ENCODE data around the gene GOLGA6L2. TPM values are rescaled to one million over a fixed set of nuclear protein-coding genes. Genes with fewer than 3 reads are reported as not detected.

The GOLGA6L2 gene
- total and polyA plus RNA-seq, 2 of the 13 experiments (the other 11 are each of a cell fraction or from before 2014, with no cell fraction given), result not detected

- TF ChIP-seq FOSL2 (CRISPR knock-in tag; IDR thresholded peaks at IDR 0.05) (peak; percentile 36), RORA (CRISPR knock-in tag; IDR thresholded peaks at IDR 0.05) (no peak), AFF4 (CRISPR knock-in tag; IDR thresholded peaks at IDR 0.05) (no peak)
- H3K4me2 ChIP-seq (ENCODE audit: low read depth, low read length), result no peak overlapping the region
- ATAC-seq (no peak), FAIRE-seq (peak; percentile 8), DNase-seq (ENCODE audit: low spot score) (no peak)
- no peaks in the 10 kb centered on the region for H3K9me3 ChIP-seq (ENCODE audit: low read length)
- no peak overlapping the region for H3K4me3 ChIP-seq (replicated peaks in 1 of 3; ENCODE audit: insufficient read depth in 1 of 3, low read depth in 2 of 3, low read length in 3 of 3)
- WGBS (ENCODE audit: low lambda C conversion rate), result 45% methylated on average over 13 of the region's 13 CpGs
- ChIA-PET CTCF (ENCODE audit: low intra/inter-chr PET ratio, low total read pairs) (no interaction called here), POLR2A (interaction anchor here (1.2 kb wide), 1 partner anchor 385 kb away, joined by 3 read pairs; the partner anchor contains the start of gene TUBGCP5)
- no peak overlapping the region for H2AFZ ChIP-seq (ENCODE audit: low read length)
- no peaks in the 10 kb centered on the region for H3K27me3 ChIP-seq (ENCODE audit: control insufficient read depth in 1 of 2, insufficient read depth in 2 of 2, low read length in 2 of 2)
- peaks cover 26% of the 10 kb centered on the region for H3K4me1 ChIP-seq (ENCODE audit: insufficient read depth, low read length)
- no TSS peak for BruUV-seq (replicated peaks)
- H3K9ac ChIP-seq (ENCODE audit: insufficient read depth, low read depth, low read length), result no peak overlapping the region
- intact Hi-C loops (cut with micrococcal nuclease; ENCODE audit: unreplicated experiment), result no loop called here
- in situ Hi-C loops (cut with HindIII; ENCODE audit: extremely low pct_ligation_motif_present, low pct_unique_long_range_greater_than_20kb), result no loop called here
- H3K79me2 ChIP-seq (ENCODE audit: insufficient read depth, low read length), result no peaks in the 10 kb centered on the region
- no peak overlapping the region for H3K27ac ChIP-seq (ENCODE audit: extremely low read length, insufficient read depth, low read length)
- no peaks in the 10 kb centered on the region for H4K20me1 ChIP-seq (ENCODE audit: insufficient read depth, low read length)
- H3K36me3 ChIP-seq (replicated peaks in 1 of 2; ENCODE audit: control insufficient read depth in 1 of 2, insufficient read depth in 2 of 2, low read length in 2 of 2), result no peaks in the 10 kb centered on the region
These were observed 22.7 kb downstream of the GOLGA6L2 start for GRCh38 chr15:23424111-23424904.

Data from HepG2 (cell line).